AG04449 (cell line): ENCODE measurements around the gene PSG11.
"Not testable (repeated sequence)": the region's sequence is repeated elsewhere in the genome, so short reads cannot be mapped to it uniquely, and the experiment has no call there.

ENCODE experiments used
- CTCF ChIA-PET: fragments of 350-600 bp; formaldehyde crosslinking; extraction: SDS; loops from one replicate; lab custom pipeline; 2021; ENCODE audit warnings: antibody characterized with exemption; lab: Yijun Ruan, JAX
- POLR2A ChIA-PET: fragments of 400-600, 350-600 bp; formaldehyde crosslinking; extraction: SDS; loops from one replicate; lab custom pipeline; 2020; ENCODE audit warnings: antibody characterized with exemption, inconsistent platforms; lab: Yijun Ruan, JAX
- DNase-seq: peaks from one replicate; pipeline ENCODE4 v3.0.0-alpha.2; 2010; ENCODE audit warnings: low read depth, low spot score
- H3K4me3 ChIP-seq: 2 replicates; pipeline ENCODE4 v1.5.1; 2011; ENCODE audit warnings: low read depth, mild to moderate bottlenecking, control low read depth, low read length
- CTCF ChIP-seq: IDR thresholded peaks from one replicate; pipeline ENCODE4 v1.5.1; 2011; ENCODE audit warnings: mild to moderate bottlenecking, moderate library complexity, low read length, control low read depth, inconsistent platforms; ENCODE audit not compliant: insufficient read depth; ENCODE audit errors: missing control alignments

The PSG11 gene

GRCh38 chr19:43026369-43026768, at the start of gene PSG11:
Gene PSG11, minus strand, starts transcription at chr19:43026469. Its CDS starts 97 bp downstream, at chr19:43026372.
- CTCF ChIA-PET = interaction anchor here (1.7 kb wide), 1 partner anchor 94 kb away, joined by 5 read pairs; no protein-coding TSS in a partner anchor
- H3K4me3 ChIP-seq, POLR2A ChIA-PET, DNase-seq: not testable (repeated sequence)

- H3K4me3 ChIP-seq, POLR2A ChIA-PET, DNase-seq, CTCF ChIA-PET: not testable (repeated sequence)
These were observed 36.1 kb upstream of the PSG11 start for GRCh38 chr19:43062418-43062817.

GRCh38 chr19:43061326-43061725, 35.1 kb upstream of the PSG11 start:
- CTCF ChIA-PET, POLR2A ChIA-PET, H3K4me3 ChIP-seq, DNase-seq: not testable (repeated sequence)

- POLR2A ChIA-PET, DNase-seq, H3K4me3 ChIP-seq, CTCF ChIA-PET: not testable (repeated sequence)
These were observed 34.0 kb upstream of the PSG11 start for GRCh38 chr19:43060254-43060653.

GRCh38 chr19:43059482-43059881, 33.2 kb upstream of the PSG11 start:
- CTCF ChIA-PET, DNase-seq, POLR2A ChIA-PET, H3K4me3 ChIP-seq: not testable (repeated sequence)

- CTCF ChIA-PET, H3K4me3 ChIP-seq, DNase-seq, POLR2A ChIA-PET: not testable (repeated sequence)
These were observed 32.2 kb upstream of the PSG11 start for GRCh38 chr19:43058440-43058839.

- H3K4me3 ChIP-seq, CTCF ChIA-PET, DNase-seq, POLR2A ChIA-PET: not testable (repeated sequence)
These were observed 21.7 kb upstream of the PSG11 start for GRCh38 chr19:43047966-43048365.

- H3K4me3 ChIP-seq, POLR2A ChIA-PET, CTCF ChIA-PET, DNase-seq: not testable (repeated sequence)
These were observed 20.3 kb upstream of the PSG11 start for GRCh38 chr19:43046578-43046977.

- H3K4me3 ChIP-seq, CTCF ChIA-PET, DNase-seq, POLR2A ChIA-PET: not testable (repeated sequence)
These were observed 17.4 kb upstream of the PSG11 start for GRCh38 chr19:43043492-43044180.

- TF ChIP-seq CTCF = peak; percentile 42
- H3K4me3 ChIP-seq, DNase-seq: not testable (repeated sequence)
- POLR2A ChIA-PET = interaction anchor here (0.7 kb wide), 1 partner anchor 46 kb away, joined by 3 read pairs; no protein-coding TSS in a partner anchor
- CTCF ChIA-PET = interaction anchor here (1.2 to 1.6 kb wide), 3 partner anchors 100 to 108 kb away, joined by 3 to 8 read pairs (median 4); no protein-coding TSS in a partner anchor
These were observed 5.4 kb upstream of the PSG11 start for GRCh38 chr19:43031645-43032044.

- TF ChIP-seq CTCF = no peak
- DNase-seq = no peak
- ChIA-PET CTCF (interaction anchor here (1.4 to 3.3 kb wide), 3 partner anchors 8 to 99 kb away, joined by 4 to 16 read pairs (median 6); no protein-coding TSS in a partner anchor), POLR2A (no interaction called here)
- H3K4me3 ChIP-seq = no peak overlapping the region
These were observed 2.6 kb upstream of the PSG11 start for GRCh38 chr19:43028866-43029265.
